Endodermal cell (in vitro differentiated cells): ENCODE results near the gene ZNF81. TPM values are rescaled to one million over a fixed set of nuclear protein-coding genes. Genes with fewer than 3 reads are reported as not detected.

Experiments used
- DNase-seq: peaks from one replicate; pipeline ENCODE4 v3.0.0-alpha.2; 2017
- H3K27ac ChIP-seq: 2 replicates; pipeline ENCODE4 v1.5.1; 2013; ENCODE audit warnings: mild to moderate bottlenecking, low read depth, low read length, moderate library complexity
- H3K27me3 ChIP-seq: 2 replicates; pipeline ENCODE4 v1.6.1; 2013; ENCODE audit warnings: mild to moderate bottlenecking, low read length, moderate library complexity; ENCODE audit not compliant: insufficient read depth, control insufficient read depth, poor library complexity, severe bottlenecking
- H3K36me3 ChIP-seq: 2 replicates; pipeline ENCODE4 v1.7.0; 2013; ENCODE audit warnings: mild to moderate bottlenecking, low read length, moderate library complexity; ENCODE audit not compliant: control insufficient read depth, insufficient read depth
- H3K4me1 ChIP-seq: one replicate; pipeline ENCODE4 v1.7.0; 2013; ENCODE audit warnings: low read length; ENCODE audit not compliant: control insufficient read depth, insufficient read depth
- H3K4me3 ChIP-seq: 2 replicates; pipeline ENCODE4 v1.5.1; 2013; ENCODE audit warnings: mild to moderate bottlenecking, low read length, moderate library complexity
- H3K9ac ChIP-seq: 2 replicates; pipeline ENCODE4 v1.6.1; 2013; ENCODE audit warnings: mild to moderate bottlenecking, low read length, moderate library complexity; ENCODE audit not compliant: poor library complexity, severe bottlenecking; ENCODE audit errors: extremely low read depth
- H3K9me3 ChIP-seq: 2 replicates; pipeline ENCODE4 v1.6.1; 2013; ENCODE audit warnings: mild to moderate bottlenecking, low read length, moderate library complexity; ENCODE audit not compliant: control insufficient read depth
- H3K27ac Mint-ChIP-seq: 2 replicates; pipeline ENCODE4 v1.8.0; 2020; ENCODE audit warnings: mixed read lengths
- H3K27me3 Mint-ChIP-seq: 2 replicates; pipeline ENCODE4 v1.8.0; 2021; ENCODE audit warnings: mild to moderate bottlenecking, mixed read lengths; ENCODE audit not compliant: insufficient read depth
- H3K36me3 Mint-ChIP-seq: 2 replicates; pipeline ENCODE4 v1.8.0; 2020; ENCODE audit warnings: low read depth, mixed read lengths
- H3K4me1 Mint-ChIP-seq: 2 replicates; pipeline ENCODE4 v1.8.0; 2020; ENCODE audit warnings: mixed read lengths
- H3K4me3 Mint-ChIP-seq: 2 replicates; pipeline ENCODE4 v1.8.0; 2020; ENCODE audit warnings: mild to moderate bottlenecking, moderate library complexity, mixed read lengths
- H3K9me3 Mint-ChIP-seq: 2 replicates; pipeline ENCODE4 v1.8.0; 2020; ENCODE audit warnings: mild to moderate bottlenecking, mixed read lengths
- WGBS, 2 experiments: methylation state at CpG; one replicate each; pipeline versions ENCODE4 v1.1.5 to v1.1.7; 2013; ENCODE audit warnings: missing lambda C conversion rate in 2 of 2, mixed read lengths in 1 of 2; ENCODE audit not compliant: insufficient coverage in 1 of 2, insufficient read length in 1 of 2; 5-methylcytosine and 5-hydroxymethylcytosine counted together
- long read RNA-seq, 4 experiments: library from polyadenylated mRNA in 2 of 4; library from RNA in 1 of 4; library from capped mRNA in 1 of 4; stranded (forward) in 3 of 4; unstranded in 1 of 4; transcript quantifications; one replicate each; pipeline ENCODE4 v2.0.0, GENCODE V29; 2020 to 2021; ENCODE audit warnings: inconsistent platforms in 1 of 4
- polyA plus RNA-seq, 2 experiments: library from polyadenylated mRNA; stranded (reverse); fragments of 50-300 nt; gene quantifications; one replicate each; pipeline ENCODE4 v1.2.3, GENCODE V29; 2013
- total RNA-seq, 2 donors: library from RNA; stranded (reverse); fragmentation: NEBNext Ultra II Directional in 1 of 2; extraction: Animal tissue kit (Norgen Biotek cat#: 25700) in 1 of 2; gene quantifications; 2 replicates in 1 of 2; 3 replicates in 1 of 2; pipeline ENCODE4 v1.2.1, GENCODE V29; 2021
- TF ChIP-seq, protein P1 (sequence below): fragments of 200-600 bp; sonication (generic); conservative IDR thresholded peaks from 2 replicates; pipeline ENCODE4 v1.5.0; 2021; ENCODE audit warnings: antibody characterized with exemption, mild to moderate bottlenecking

Gene ZNF81
- 10 to 100 TPM in 1 of 2 donors, 1 to 10 TPM in 1; 9.8 to 12.6 TPM for total RNA-seq
- 4.8 TPM for polyA plus RNA-seq (2013, experiment 1 of 2)
- polyA plus RNA-seq (2013, experiment 2 of 2) = 4.5 TPM
- long read RNA-seq, experiment 1, full-length matches to known transcripts = 1 of 6 reads
- long read RNA-seq, experiment 1, partial matches to known transcripts = 0 of 6 reads
- long read RNA-seq, experiment 1, other reads (novel, unspliced or antisense) = 5 of 6 reads
- long read RNA-seq, experiment 2, full-length matches to known transcripts = 5 of 15 reads
- long read RNA-seq, experiment 2, partial matches to known transcripts = 1 of 15 reads
- long read RNA-seq, experiment 2, other reads (novel, unspliced or antisense) = 9 of 15 reads
- long read RNA-seq, experiment 3, full-length matches to known transcripts = 3 of 6 reads
- long read RNA-seq, experiment 3, partial matches to known transcripts = 1 of 6 reads
- long read RNA-seq, experiment 3, other reads (novel, unspliced or antisense) = 2 of 6 reads
- long read RNA-seq, experiment 4, partial matches to known transcripts = 0 of 3 reads
- long read RNA-seq, experiment 4, other reads (novel, unspliced or antisense) = 3 of 3 reads

DNA sequence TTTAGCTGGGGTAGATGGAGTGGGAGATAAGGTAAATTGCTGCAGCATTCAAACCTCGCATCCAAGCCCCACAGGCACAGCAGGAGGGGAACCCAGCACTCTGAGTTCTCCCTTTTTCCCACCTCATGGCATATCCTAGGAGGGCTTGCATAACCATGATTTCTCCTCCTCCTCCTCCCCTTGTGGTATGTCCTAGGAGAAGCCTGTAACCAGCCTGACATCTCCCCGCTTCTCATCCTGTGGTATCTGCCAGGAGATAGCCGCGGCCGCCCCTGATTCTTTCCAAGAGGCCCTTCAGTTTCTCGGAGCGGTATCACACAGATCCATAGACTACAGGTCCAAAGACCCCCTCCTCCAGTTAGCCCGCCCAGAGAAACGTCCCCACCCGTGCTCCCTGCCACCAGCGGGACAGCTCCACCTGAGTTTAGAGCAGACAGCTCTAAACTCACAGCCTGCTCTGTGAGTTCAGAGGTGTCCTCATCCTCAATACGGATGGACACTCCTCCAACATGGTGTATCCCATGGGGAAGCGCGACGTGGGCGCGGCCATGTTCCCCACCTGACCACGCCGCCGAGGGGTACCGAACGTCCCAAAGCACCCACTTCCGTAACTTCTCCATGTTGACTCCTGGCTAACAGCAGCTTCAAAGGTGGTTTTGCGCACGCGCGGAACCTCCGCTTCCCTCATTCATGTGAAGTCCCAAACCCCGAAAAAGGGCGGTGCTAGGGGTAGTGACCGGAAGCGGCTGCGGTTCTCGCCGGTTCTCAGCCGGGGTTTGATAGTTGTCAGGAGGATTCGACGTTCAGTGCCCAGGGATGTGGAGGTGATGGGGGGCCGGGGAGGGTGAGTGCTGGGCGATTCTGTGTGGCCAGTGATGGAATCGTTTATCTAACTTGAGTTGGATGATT is at the start of gene ZNF81:
TSS of gene ZNF81 (plus strand) at position 739 of the 909 bp plus-strand sequence. CDS start 9,366 bp downstream, outside the sequence.
- TF ChIP-seq, protein P1, sequence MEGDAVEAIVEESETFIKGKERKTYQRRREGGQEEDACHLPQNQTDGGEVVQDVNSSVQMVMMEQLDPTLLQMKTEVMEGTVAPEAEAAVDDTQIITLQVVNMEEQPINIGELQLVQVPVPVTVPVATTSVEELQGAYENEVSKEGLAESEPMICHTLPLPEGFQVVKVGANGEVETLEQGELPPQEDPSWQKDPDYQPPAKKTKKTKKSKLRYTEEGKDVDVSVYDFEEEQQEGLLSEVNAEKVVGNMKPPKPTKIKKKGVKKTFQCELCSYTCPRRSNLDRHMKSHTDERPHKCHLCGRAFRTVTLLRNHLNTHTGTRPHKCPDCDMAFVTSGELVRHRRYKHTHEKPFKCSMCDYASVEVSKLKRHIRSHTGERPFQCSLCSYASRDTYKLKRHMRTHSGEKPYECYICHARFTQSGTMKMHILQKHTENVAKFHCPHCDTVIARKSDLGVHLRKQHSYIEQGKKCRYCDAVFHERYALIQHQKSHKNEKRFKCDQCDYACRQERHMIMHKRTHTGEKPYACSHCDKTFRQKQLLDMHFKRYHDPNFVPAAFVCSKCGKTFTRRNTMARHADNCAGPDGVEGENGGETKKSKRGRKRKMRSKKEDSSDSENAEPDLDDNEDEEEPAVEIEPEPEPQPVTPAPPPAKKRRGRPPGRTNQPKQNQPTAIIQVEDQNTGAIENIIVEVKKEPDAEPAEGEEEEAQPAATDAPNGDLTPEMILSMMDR = no peak
- Mint-ChIP-seq H3K9me3 (peaks cover 51% of the 10 kb centered on the region), H3K36me3 (no peaks in the 10 kb centered on the region), H3K27ac (peak within 1 kb of the TSS; percentile 94), H3K27me3 (no peaks in the 10 kb centered on the region), H3K4me3 (peak within 1 kb of the TSS; percentile 87), H3K4me1 (peaks cover 18% of the 10 kb centered on the region)
- peak; percentile 97 for DNase-seq
- Histone ChIP-seq H3K4me3 (peak within 1 kb of the TSS; percentile 93), H3K9me3 (no peaks in the 10 kb centered on the region), H3K27me3 (no peaks in the 10 kb centered on the region), H3K36me3 (no peaks in the 10 kb centered on the region), H3K4me1 (no peaks in the 10 kb centered on the region), H3K27ac (peak within 1 kb of the TSS; percentile 44), H3K9ac (peak within 1 kb of the TSS; percentile 67)
- WGBS, 2 experiments = 0% methylated on average over 38 of the region's 41 CpGs; no CpG with 5 or more reads in 1 of the 2 experiments

DNA sequence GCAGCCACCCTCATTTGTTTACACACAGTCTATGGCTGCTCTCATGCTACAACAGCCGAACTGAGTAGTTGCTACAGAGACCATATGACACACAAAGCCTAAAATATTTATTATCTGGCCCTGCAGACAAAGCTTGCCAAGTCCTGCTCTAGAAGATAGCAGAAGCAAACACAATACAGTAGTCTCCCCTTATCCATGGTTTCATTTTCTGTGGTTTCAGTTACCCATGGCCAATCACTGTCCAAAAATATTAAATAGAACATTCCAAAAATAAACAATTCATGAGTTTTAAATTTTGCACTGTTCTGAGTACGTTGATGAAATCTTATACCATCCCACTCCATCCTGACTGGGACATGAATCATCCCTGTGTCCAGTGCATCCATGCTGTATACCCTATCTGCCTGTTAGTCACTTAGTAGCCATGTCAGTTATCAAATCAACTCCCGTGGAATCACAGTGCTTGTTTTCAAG is 40.2 kb upstream of the ZNF81 start:
- Histone ChIP-seq H3K9me3 (peaks cover 5% of the 10 kb centered on the region), H3K36me3 (no peaks in the 10 kb centered on the region), H3K9ac (no peak overlapping the region), H3K4me1 (no peaks in the 10 kb centered on the region), H3K27ac (no peak overlapping the region), H3K4me3 (no peak overlapping the region), H3K27me3 (no peaks in the 10 kb centered on the region)
- Mint-ChIP-seq H3K9me3 (peaks cover 54% of the 10 kb centered on the region), H3K4me1 (no peaks in the 10 kb centered on the region), H3K27ac (no peak overlapping the region), H3K36me3 (no peaks in the 10 kb centered on the region), H3K4me3 (no peak overlapping the region), H3K27me3 (no peaks in the 10 kb centered on the region)
- TF ChIP-seq, protein P1 = no peak
- WGBS, 2 experiments = 79 to 94% methylated on average over 2 to 3 of the region's 3 CpGs
- no peak for DNase-seq

DNA sequence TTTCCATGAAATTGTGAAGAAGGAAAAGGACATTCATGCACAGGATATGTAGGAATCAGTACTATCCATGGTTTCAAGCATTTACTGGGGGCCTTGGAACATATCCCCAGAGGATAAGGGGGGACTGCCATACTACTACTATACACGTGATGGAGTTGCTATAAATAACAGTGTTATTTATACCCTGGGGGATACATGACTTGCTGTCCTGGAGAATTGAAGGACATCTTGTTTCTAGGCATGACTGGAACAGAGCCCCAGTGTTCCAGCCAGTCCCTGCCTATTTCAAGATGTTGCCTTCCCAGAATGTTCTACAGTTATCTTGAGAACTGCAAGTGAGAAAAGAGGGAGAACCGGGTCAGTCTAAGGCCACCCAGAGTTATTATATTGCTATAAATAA is 39.6 kb upstream of the ZNF81 start:
- no peak overlapping the region for H3K27ac ChIP-seq
- no peaks in the 10 kb centered on the region for H3K36me3 ChIP-seq
- Mint-ChIP-seq H3K27me3 (no peaks in the 10 kb centered on the region), H3K9me3 (peaks cover 56% of the 10 kb centered on the region), H3K4me3 (no peak overlapping the region), H3K4me1 (no peaks in the 10 kb centered on the region), H3K27ac (no peak overlapping the region), H3K36me3 (no peaks in the 10 kb centered on the region)
- H3K9ac ChIP-seq = no peak overlapping the region
- no peaks in the 10 kb centered on the region for H3K4me1 ChIP-seq
- no peak for DNase-seq
- no peak overlapping the region for H3K4me3 ChIP-seq
- WGBS, 2 experiments = no CpG with 5 or more reads among the region's 2 CpGs
- TF ChIP-seq, protein P1 = no peak
- H3K27me3 ChIP-seq = no peaks in the 10 kb centered on the region
- H3K9me3 ChIP-seq = peaks cover 5% of the 10 kb centered on the region
